Fibroblast of gingiva (primary cell): Measurements from ENCODE around the gene SDCCAG8.

ENCODE experiments used
- DNase-seq: peaks from one replicate; pipeline ENCODE4 v3.0.0-alpha.2; 2011; ENCODE audit warnings: low read depth

SDCCAG8 gene

GRCh38 chr1:243455760-243456651 lies 200.2 kb downstream of the SDCCAG8 start:
- DNase-seq, result no peak

GRCh38 chr1:243457363-243457982 lies 201.6 kb downstream of the SDCCAG8 start:
- no peak for DNase-seq

GRCh38 chr1:243459059-243459458 lies 203.2 kb downstream of the SDCCAG8 start:
- no peak for DNase-seq

- no peak for DNase-seq
These were observed 205.9 kb downstream of the SDCCAG8 start for GRCh38 chr1:243461700-243462099.

GRCh38 chr1:243462929-243463697 lies 207.3 kb downstream of the SDCCAG8 start:
- DNase-seq, result no peak

GRCh38 chr1:243465081-243465480 lies 209.2 kb downstream of the SDCCAG8 start:
- DNase-seq, result no peak

- DNase-seq, result no peak
These were observed 209.9 kb downstream of the SDCCAG8 start for GRCh38 chr1:243465738-243466137.

GRCh38 chr1:243469497-243469896 lies 213.7 kb downstream of the SDCCAG8 start:
- DNase-seq, result no peak

- no peak for DNase-seq
These were observed 214.7 kb downstream of the SDCCAG8 start for GRCh38 chr1:243470502-243470901.

- DNase-seq, result no peak
These were observed 215.3 kb downstream of the SDCCAG8 start for GRCh38 chr1:243471026-243471685.

- no peak for DNase-seq
These were observed 216.2 kb downstream of the SDCCAG8 start for GRCh38 chr1:243471754-243472745.

- peak; percentile 47 for DNase-seq
These were observed 217.6 kb downstream of the SDCCAG8 start for GRCh38 chr1:243473227-243474135.

- DNase-seq, result no peak
These were observed 218.5 kb downstream of the SDCCAG8 start for GRCh38 chr1:243474136-243474881.

GRCh38 chr1:243474906-243475305 lies 219.1 kb downstream of the SDCCAG8 start:
- no peak for DNase-seq

- peak; percentile 54 for DNase-seq
These were observed 220.1 kb downstream of the SDCCAG8 start for GRCh38 chr1:243475966-243476365.

GRCh38 chr1:243477731-243478290 lies 222.0 kb downstream of the SDCCAG8 start:
- DNase-seq, result peak; percentile 14

- no peak for DNase-seq
These were observed 225.3 kb downstream of the SDCCAG8 start for GRCh38 chr1:243481101-243481500.

GRCh38 chr1:243482141-243483022 lies 226.5 kb downstream of the SDCCAG8 start:
- peak; percentile 67 for DNase-seq
